ENCODE measurements around the gene RAPGEF6.
A peak's percentile ranks its signal among the peaks of the same experiment; 100 is the strongest.
"Not testable (repeated sequence)": the region's sequence is repeated elsewhere in the genome, so short reads cannot be mapped to it uniquely, and the experiment has no call there.

The RAPGEF6 gene

DNA sequence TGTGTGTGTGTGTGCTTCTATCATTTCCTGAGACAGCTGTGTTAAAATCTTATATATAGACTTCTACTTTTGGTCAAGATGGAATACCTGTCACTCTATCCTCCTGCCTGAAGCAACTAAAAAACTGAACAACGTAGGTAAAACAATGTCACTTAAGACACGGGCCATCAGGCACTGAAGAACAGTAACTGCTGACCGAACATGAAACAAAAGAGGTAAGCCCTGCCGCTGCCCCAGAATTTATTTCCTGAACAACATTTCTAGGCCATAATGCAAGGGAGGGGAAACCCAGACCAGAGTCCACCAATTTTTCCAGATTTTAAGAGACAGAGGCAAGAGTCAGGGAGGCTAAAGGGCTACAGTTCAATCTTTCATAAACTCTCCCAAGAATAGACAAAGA lies 215.2 kb downstream of the RAPGEF6 start:
- DNase-seq = no peak

DNA sequence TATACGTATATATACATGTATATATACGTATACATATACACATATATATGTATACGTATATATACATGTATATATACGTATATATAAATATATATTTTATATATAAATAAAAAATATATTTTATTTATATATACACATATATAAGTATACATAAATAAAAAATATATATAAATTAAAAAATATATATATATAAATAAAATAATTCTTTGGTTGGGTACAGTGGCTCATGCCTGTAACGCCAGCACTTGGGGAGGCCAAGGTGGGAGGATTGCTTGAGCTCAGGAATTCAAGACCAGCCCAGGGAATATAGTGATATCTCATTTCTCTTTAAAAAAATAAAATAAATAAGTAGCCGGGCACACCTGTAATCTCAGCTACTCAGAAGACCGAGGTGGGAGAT lies 216.2 kb downstream of the RAPGEF6 start:
- DNase-seq = no peak

DNA sequence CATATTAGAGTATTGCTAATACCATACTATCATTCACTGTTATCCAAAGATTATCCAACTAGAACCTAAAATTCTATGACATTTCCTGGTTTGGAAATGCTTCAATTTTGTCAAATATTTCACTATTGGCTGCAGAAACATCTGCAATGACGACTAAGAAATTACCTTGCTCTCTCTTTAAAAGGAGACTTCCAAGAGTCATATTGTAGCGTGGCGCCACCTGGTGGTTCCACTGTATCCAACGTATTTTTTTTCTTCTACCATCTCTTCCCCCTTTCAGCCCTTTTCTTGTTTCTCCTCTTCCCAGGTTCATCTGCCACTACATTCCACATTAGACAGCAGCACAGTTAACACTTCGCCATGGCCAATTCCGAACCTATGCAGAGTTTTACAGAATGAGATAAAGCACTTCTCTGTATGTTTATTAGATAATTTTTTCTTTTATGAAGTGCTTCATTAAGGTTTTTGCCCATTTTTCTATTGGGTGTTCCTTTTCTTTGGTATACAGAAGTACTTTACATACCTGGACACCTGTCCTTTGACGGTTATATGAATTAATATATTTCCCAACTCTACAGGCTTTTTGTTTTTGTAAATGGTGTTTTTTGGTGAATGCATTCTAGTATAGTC lies 217.7 kb downstream of the RAPGEF6 start:
- peak; percentile 60 for DNase-seq

DNA sequence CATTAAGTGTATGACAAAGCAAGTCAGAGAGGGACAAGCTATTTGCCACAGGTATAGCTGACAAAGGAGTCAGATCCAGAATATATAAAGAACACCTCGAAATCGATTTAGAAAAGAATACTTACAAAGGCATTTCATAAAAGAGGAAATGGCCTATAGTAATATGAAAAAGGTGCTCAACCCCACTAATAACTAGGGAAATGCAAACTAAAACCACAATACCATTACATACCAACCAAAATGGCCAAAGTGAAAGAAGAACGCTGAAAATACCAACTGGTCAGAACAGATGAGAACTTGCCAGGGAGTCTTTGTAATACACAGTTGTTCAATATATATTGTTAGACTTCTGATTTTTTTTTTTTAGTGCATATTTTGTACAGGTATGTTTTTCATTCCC lies 218.3 kb downstream of the RAPGEF6 start:
- no peak for DNase-seq

DNA sequence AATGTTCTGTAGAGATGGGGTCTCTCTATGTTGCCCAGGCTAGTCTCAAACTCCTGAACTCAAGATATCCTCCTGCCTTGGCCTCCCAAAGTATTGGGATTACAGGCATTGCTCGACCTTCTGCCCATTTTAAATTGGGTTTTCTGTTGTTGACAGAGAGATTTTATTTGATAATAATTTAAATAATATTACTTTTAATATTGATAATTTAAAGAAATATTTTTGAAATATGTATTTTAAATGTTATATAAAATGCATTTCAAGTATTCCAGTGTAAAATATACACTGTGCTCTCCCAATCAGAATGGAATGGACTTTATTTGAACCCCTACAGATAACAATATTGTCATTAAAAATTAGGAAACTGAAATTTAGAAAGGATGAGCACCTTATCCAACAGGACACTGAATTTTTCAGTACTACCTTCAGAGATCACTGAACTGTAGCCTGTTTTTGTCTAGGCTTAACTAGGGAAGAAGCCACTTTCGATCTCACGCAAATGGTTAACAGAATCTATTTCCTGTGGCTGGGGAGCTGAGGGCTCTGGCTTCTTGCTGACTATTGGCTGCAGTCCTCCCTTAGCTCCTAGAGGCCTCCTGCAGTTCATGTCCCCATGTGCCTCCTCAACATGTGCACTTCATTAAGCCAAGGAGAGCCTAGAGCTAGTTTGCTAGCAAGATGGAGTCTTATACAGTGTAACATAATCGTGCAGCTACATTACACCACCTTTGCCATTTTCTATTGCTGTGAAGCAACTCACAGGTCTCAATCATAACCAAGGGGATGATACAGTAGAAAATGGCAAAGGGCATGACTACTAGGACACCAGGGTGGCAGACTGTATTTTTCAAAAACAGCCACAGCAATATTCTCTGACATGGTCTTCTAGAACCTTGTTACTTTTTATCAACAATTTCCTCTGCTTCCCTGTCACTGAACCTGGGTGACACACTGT lies 221.1 kb downstream of the RAPGEF6 start:
- DNase-seq = no peak

DNA sequence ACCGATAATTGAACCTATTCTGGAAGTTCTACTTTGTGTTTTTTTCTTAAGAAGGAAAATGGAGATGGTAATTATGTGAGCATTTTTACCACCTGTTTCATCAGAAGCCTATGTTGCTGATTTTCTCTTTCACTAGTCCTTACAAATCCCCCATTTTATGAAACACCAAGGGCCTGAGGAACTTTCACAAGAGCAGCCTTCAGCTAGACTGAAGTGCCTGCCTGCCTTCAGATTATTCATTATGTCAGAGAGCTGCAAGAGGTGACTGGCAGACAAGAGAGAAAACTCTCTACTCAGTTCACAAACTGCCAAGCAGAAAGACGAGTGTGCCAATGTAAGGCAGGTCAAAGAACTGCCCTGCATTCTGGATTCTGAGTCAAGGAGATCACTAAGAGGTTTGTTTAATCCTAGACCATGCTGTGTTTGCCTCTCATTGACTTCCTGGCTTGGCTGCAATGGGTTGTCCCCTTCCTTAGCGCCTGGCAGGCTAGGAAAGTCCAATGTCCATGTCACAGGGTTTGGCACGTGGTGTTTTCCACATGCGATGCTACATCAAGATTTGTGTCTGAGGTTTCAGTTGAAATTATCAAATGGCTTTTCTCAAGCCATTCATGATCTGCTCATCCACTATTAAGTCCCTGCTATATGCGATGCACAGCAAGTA lies 227.9 kb downstream of the RAPGEF6 start:
- no peak for DNase-seq

DNA sequence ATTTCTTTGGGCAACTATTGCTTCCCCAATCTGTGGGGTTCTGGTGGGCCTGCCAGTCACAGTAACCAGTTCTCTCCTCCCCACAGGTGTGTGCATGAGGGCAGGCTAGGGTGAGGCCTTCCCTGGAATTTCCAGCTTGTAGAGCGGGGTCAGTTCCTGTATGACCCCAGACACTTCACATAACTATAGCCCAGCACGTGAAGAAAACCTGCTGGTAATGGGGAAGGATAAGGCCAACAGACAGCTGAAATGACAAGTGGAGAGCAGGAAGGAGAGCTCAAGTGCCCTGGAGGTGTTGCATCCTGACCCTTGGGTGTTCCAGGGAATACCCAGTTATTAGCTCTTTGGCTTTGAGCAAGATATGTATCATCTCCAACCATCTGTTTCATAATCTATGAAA lies 229.0 kb downstream of the RAPGEF6 start:
- no peak for DNase-seq

DNA sequence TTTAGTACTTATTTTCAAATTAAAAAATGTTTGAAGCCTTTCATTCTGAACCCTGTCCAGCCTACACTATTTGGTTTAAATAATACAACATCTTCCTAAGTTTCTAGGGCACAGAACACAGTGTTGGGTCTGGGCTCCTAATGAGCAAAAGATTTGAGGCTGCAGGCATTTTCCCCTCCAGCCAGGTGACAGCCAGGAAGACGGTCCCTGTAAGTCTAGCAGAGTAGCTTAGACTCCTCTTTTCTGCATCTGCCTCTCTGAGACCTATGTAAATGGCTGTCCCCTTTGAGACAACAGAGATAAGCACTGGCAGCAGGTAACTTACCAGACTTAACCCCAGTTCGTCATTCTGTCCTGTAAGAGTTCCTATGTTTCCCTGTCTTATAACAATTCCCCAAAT lies 229.4 kb downstream of the RAPGEF6 start:
- no peak for DNase-seq

DNA sequence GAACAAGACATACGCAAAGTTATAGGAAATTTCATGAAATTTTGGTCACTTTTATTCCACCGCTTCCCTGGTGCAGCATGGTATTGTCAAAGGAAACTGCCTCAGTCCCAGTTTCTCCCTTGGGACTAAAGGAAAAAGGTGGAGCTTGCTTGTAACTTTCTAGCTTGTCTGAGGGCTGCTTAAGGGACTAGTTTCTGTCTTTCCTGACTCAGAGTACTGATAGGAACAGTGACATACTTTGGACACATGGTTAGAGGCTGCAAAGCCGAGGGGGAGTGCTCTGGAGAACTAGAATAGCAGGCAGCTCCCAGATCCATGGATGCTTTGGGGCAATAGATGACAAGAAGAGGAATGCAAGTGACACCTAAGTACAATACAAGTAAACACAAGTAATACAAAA lies 234.4 kb downstream of the RAPGEF6 start:
- DNase-seq = no peak

DNA sequence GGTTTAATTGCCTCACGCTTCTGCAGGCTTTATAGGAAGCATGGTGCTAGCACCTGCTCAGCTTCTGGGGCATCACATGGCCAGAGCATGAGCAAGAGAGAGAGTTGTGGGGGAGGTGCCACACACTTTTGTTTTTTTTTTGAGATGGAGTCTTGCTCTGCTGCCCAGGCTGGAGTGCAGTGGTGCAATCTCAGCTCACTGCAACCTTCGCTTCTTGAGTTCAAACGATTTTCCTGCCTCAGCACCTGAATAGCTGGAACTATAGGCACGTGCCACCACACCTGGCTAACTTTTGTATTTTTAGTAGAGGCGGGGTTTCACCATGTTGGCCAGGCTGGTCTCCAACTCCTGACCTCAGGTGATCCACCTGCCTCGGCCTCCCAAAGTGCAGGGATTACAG lies 236.0 kb downstream of the RAPGEF6 start:
- not testable (repeated sequence) for DNase-seq

DNA sequence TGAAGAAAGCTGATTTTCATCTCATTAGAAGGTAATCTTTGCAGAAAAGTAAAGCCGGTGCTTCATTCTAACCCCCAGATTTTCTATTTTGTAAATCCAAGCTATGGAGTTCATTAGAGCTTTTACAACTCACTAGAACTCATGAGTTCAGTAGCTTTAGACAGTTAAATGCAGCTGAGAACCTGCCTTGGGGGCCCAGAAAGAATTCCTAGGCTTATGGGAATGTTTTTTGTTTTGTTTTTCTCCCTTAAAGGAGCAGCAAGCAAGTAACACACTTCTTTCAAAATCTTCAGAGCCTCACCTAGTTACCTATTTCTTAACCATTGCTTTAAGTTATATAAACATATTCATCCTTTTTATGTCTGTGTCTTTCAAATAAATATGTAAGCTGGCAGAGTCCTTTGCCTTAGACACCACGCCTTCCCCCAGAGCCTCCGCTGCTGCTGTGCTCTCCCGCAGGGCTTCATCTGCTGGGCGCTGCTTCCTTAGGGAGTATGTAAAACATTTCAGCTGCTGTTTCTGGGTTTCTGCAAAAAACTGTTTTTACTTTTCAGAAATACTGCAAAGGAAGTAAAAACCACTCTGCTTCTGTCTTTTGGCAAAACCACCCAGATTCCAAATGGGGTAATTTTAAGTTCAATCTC lies 238.3 kb downstream of the RAPGEF6 start:
- no peak for DNase-seq

DNA sequence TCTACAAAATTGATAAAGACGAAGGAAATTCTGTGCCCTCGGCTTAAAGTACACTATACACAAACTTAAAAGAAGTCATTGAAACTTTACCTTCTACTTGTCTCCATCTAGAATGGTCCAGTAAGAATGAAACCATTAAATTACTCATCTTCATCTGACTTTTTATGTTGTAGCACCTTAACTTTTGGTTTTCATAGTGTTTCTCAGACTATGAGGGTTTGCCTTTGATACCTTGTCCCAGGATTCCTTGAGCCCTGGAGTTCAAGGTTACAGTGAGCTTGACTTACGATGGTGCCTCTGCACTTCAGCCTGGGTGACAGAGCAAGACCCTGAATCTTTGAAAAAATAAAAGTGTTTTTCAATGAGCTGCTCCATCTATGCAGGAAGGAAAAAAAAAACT lies 239.0 kb downstream of the RAPGEF6 start:
- no peak for DNase-seq

DNA sequence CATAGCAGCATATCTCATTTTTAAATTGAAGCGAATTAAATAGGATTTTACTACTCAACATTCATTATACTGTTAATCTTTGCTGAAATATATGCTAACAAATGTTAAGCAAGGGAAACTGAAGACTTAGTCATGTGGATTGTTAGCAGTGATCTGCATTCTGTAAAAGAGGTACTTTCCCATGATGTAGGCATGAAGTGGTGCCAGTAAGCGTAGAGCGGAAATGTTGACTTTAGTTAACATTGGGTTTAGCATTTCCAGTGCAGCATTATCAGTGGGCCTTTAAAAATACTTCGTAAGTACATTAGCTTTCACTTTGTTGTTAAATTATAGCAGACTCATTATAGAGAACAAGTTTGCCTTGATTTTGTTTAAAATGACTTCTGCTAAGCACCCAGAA lies 240.9 kb downstream of the RAPGEF6 start:
- DNase-seq = no peak

DNA sequence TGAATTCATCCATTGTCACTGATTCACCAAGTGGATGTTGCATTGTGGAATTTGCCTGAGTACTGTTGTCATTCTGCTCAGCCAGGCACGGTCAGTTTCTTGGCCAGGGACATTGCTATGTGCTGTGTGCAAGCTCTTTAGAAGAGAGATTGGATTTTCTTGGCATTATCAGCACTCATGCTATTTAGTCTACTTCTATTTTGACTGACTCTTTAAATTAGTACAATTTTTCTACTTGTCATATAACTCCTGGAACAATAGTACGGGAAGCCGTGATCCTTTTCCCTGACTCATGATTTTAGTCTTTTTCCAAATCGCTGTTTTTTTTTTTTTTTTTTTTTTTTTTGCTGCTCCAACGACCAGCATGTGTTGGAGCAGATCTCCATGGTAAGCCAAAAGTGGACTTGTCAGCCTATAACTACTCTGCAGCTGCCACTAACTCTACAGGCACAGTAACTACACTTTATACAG lies 241.5 kb downstream of the RAPGEF6 start:
- DNase-seq = no peak

DNA sequence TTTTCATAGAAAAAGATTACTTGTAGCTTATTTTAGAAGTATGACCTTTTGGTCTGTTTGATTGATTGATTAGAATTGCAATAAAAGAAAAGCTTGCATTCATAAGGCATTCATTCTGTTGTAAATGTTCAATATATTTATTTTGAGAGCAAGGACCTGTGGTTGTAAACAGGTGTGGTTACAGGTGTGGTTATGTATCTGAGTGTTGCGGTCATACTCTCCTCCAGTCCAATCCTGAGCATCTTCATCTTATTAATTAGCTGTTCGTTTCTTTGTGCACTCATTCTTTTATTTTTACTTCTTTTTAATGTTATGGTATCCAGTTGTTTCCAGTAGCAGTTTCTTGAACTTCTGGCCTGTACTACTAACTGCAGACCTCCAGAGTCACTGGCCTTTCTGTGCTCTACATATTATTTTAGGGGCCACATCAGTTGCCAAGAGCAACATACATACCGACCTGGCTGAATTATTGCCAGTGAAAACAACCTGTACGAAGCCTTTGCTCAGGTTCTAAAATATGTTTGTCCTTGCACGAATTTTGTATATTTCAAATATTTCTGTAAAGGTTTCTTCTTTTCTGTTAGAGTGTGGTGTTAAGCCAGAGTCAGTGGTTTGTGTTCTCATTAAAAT lies 242.4 kb downstream of the RAPGEF6 start:
- no peak for DNase-seq

DNA sequence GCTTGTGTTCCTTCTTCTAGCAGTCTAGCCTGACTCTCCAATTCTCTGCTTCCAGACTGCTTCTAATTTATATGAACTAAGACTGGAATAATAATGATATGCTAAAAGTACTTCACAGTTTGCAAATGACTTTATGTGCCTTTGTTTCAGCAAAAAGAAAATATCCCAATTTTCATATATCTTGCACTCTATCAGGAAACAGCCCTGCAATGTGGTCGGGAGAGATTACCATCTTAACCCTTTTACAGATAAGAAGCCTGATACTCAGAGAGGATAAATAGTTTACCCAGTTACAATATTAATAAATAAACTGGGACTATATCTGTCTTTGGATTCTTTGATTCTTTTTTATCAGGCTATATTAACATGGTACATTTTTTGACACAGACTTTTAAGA lies 245.2 kb downstream of the RAPGEF6 start:
- DNase-seq = no peak

DNA sequence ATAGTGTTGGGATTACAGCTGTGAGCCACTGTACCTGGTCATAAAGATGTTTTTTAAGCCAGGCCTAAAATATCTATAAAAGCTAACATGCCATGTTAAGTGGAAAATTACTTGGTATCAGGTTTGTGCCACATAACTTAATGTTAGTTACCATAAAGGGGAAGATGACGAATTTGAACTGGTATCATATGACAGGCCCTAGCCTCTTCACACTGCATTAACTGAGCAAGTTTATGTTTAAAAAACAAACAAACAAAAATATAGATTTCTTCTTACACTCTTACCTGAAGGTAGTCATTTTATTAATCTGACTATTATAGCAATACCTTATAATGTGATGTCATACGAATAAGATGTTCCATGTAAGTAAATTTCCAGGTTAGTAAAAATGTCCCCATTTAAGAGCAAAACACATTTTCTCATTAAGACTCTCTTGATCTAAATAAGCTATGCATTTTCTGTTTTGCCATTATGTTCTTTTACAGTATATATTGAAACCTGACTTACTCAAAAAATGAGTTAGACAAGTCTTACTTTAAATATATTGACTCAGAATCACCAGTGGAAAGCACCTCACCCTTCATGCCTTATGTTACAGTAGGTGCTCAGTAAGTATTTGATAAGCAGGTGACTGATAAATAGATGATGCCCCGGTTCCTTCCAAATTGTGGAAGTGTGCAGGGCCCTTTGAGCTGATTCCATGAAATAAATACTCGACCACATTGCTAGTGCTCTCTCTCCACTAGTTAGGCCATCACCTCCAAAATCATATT lies 245.7 kb downstream of the RAPGEF6 start:
- DNase-seq = no peak

DNA sequence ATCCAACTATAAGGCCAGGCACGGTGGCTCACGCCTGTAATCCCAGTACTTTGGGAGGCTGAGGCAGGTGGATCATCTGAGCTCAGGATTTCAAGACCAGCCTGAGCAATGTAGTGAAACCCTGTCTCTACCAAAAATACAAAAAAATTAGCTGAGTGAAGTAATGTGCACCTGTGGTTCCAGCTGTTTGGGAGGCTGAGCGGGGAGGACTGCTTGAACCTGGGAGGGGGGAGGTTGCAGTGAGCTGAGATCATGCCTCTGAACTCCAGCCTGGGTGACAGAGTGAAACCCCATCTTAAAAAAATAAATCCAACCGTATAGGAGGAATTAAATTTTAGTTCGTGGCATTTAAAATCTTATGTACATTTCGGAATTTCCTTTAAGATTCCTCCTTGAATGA lies 247.8 kb downstream of the RAPGEF6 start:
- no peak for DNase-seq

DNA sequence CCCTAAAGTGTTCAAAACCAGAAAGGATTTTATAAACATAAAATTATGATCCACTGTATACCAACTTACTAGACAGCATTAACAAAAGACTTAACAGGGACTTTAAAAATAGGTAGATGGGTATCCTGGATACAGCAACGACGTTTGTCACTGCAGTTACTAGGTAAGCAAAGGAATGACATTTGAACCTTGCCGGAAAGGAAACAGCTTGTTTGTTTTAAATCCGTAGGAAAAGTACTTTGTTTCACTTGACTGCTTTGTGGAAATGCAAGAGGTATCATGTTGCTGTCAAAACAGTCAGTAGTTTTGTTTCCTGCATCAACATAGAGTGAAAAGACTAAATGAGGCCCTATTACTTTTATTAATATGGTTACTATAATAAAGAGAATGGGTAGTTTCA lies 248.2 kb downstream of the RAPGEF6 start:
- DNase-seq = peak; percentile 6

DNA sequence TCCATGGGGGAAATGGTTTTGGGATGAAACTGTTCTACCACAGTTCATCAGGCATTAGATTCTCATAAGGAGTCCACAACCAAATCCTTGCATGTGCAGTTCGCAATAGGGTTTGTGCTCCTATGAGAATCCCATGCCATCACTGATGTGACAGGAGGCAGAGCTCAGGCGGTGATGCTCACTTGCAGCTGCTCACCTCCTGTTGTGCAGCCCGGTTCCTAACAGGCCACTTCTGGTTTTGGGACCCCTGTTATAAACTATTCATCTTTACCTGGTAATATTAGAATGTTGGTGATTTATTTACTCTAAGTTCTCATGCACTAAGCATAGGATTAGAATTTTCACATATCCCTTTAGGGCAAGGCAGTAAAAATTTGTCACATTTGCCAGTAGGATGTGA lies 248.9 kb downstream of the RAPGEF6 start:
- no peak for DNase-seq

DNA sequence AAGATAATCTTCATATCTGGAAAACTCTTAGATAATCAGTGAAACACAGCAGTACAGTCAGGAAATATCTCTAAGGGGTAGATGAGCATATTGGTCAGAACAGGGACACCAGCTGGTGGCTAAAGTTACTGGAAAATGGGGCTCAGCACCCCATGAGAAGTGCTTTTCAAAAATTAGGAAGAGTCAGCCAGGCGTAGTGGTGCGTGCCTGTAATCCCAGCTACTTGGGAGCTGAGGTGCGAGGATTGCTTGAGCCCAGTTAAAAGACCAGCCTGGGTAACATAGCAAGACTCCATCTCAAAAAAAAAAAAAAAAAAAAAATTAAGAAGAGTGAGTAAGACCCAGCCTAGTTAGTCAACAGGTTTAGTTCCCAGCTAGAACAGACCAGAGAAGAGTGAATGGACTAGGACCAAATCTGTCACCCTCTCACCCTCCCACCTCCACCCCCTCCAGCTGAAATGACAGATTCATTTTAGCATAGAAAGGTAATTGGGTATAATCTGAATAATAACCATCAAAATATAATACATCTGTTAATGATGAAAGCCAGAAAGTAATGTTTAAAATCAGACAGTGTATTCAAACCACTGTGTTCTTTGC lies 250.3 kb downstream of the RAPGEF6 start:
- DNase-seq = no peak

DNA sequence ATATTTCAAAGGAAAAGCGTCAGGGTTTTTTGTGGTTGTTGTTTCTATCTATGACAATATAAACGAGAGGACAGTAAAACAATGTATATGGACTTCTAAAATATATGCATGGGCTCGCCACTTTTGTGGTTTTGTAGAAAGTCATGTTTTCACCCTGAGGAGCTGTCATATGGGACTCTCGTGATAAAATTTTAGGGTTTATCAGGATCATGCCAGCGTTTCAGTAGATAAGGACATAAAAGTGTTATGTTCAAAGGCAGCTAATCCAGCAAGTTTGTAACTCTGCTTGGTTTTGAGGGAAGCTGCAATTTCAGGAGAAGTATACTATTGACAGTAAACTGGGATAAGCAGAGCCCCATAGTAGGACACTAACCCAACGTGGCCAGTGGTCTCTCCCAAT lies 250.9 kb downstream of the RAPGEF6 start:
- no peak for DNase-seq

Data from NCI-H1436 (cell line).